GM18499 (cell line): ENCODE data around the gene HDX.
"Not testable (repeated sequence)": the region's sequence is repeated elsewhere in the genome, so short reads cannot be mapped to it uniquely, and the experiment has no call there.

Experiments used
- ATAC-seq: cut with Tn5 transposase; IDR thresholded peaks from one replicate; pipeline ENCODE4 v1.9.1; 2021; ENCODE audit warnings: moderate number of reproducible peaks; ENCODE audit not compliant: insufficient read depth, unreplicated experiment

The HDX gene, protein sequence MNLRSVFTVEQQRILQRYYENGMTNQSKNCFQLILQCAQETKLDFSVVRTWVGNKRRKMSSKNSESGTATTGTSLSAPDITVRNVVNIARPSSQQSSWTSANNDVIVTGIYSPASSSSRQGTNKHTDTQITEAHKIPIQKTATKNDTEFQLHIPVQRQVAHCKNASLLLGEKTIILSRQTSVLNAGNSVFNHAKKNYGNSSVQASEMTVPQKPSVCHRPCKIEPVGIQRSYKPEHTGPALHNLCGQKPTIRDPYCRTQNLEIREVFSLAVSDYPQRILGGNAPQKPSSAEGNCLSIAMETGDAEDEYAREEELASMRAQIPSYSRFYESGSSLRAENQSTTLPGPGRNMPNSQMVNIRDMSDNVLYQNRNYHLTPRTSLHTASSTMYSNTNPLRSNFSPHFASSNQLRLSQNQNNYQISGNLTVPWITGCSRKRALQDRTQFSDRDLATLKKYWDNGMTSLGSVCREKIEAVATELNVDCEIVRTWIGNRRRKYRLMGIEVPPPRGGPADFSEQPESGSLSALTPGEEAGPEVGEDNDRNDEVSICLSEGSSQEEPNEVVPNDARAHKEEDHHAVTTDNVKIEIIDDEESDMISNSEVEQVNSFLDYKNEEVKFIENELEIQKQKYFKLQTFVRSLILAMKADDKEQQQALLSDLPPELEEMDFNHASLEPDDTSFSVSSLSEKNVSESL

DNA sequence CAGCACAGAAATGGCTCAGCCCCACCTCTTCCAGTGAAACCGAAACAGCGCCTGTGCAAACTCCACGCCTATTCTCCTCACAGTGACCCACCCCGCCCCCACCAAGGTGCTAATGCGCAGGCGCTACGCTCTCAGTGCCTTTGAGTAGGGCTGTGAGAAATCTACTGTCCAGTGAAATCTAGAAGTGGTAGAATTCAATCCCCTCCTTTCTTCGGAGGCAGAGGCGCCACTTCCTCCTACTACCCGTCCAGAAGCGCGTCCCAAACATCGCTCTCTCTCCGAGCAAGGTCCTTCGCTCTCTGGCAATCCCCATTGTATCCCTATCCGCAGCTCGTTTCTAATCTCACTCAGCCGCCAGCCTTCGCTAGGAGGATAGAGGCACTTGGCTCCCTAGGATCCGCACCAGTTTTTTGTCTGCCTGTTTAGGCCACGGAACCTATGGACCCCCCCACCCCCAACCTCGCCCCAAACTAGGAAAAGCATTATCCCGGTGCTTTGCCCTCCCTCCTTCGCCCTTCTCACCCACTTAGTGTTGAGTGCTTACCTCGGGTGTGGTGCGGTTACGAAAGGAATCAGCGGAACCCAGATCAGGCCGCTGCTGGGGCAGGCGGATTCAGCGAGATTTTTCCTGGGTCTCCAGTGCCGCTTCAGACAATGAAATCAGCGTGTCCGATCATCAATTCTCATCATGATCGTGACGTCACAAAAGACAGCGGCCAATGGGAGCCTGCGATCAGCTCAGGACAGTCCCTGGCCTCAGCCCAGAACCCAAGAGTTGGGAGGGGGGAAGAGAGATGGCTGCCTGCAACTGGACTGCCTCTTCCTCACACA lies at the start of gene HDX:
TSS of gene HDX (minus strand) at position 656 of the 831 bp plus-strand sequence. CDS start 27,056 bp downstream, outside the sequence.
- peak; percentile 73 for ATAC-seq

DNA sequence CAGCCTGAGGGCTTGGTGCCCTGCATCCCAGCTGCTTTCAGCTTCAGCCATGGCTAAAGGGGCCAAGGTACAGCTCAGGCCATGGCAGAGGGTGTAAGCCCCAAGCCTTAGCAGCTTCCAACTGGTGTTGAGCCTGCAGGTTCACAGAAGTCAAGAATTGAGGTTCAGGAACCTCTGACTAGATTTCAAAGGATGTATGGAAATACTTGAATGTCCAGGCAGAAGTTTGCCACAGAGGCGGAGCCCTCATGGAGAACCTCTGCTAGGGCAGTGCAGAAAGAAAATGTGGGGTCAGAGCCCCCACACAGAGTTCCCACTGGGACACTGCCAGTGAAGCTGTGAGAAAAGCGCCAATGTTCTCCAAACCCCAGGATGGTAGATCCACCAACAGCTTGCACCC lies 39.1 kb upstream of the HDX start:
- not testable (repeated sequence) for ATAC-seq

- not testable (repeated sequence) for ATAC-seq
Observed at GRCh38 chrX:84537627-84538026, 35.4 kb upstream of the HDX start.

DNA sequence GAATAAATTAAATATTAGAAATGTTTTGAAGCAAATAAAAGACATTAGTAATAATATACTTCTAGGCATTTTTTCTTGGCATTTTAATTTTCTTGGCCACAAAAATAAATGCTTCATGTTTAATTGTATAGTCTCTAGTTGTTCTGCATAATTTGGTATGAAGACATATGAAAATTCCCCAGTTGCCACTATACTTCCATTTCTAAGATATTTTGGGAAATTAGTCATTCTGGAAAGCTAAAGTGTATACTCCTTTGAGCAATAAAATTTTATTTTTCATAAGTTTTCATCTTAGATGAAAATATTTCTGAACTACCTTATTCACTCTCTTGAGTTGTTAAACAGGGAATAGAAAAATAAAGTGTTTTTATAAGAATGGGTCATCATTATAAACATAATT lies 13.8 kb downstream of the HDX start:
- no peak for ATAC-seq

GRCh38 chrX:84487365-84488353 lies 14.6 kb downstream of the HDX start:
- ATAC-seq, result peak; percentile 100

DNA sequence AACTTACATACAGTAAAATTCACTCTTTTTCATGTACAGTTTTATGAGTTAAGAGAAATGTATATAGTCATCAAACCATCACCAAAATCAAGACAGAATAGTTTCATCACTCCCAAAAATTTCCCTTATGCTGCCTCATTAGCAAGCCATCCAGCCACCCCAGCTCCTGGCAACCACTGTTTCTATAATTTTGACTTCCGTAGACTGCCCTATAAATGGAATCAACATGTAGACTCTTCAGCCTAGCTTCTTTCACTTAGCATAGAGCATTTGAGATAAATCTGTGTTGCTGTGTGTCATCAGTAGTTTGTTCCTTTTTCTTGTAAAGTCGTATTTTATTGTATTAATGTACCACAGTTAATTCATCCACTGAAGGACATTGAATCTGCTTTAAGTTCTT lies 23.2 kb downstream of the HDX start:
- no peak for ATAC-seq

DNA sequence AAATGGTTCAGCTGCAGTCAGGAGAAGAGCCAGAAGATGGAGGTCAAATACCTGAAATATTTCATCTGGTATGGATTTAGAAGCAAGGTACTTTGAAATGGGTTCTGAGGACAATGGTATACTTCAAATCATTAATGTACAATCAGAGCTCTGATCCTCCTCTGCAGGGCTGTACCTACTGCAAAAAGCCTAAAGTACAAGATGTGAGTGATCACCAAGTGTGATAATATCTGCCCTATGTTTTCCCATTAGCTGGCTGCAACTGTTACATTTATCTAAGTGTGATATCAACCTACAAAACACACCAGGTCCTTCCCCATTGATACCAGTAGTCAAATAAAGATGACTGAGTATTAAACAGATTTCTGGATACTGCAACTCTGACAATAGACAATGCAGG lies 25.1 kb downstream of the HDX start:
- ATAC-seq, result no peak

DNA sequence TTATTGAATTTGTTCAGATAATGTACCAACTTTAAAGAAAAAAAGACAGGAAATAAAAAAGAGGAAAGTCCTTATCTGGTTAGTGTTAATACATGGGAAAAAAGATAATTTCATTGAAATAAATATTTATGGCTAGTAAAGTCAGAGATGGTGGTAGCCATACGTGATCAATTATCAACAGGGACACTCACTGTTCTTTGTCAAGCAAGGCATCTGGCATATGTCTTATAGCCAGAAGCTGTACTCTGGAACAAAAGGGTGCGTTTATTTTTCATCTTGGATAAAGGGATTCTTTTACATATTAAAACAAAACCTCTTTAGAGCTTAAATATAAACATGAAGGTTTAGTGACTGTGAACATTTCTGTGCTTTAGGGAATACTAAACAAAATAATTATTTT lies 26.7 kb downstream of the HDX start:
- no peak for ATAC-seq

GRCh38 chrX:84475101-84475500 lies 27.2 kb downstream of the HDX start:
- ATAC-seq, result no peak

DNA sequence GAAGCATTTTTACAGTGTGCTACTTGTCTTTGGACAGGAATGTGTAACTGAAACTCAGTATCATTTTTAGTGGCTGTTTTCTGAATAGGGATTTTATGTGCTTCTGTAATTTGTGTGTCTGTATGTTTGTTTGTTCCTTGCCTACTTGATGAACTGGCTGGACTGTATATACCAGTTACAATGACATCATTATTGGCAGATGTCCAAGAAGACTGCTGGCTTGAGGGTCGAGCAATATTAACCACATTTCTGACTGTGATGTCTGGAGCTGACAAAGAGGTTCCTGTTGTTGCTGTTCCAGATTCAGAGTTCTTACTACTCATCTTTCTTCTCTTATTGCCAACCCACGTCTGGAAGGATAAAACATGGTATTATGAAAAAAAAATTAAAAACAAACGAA lies 33.0 kb downstream of the HDX start:
- no peak for ATAC-seq

GRCh38 chrX:84467898-84468297 lies 34.4 kb downstream of the HDX start:
- no peak for ATAC-seq

DNA sequence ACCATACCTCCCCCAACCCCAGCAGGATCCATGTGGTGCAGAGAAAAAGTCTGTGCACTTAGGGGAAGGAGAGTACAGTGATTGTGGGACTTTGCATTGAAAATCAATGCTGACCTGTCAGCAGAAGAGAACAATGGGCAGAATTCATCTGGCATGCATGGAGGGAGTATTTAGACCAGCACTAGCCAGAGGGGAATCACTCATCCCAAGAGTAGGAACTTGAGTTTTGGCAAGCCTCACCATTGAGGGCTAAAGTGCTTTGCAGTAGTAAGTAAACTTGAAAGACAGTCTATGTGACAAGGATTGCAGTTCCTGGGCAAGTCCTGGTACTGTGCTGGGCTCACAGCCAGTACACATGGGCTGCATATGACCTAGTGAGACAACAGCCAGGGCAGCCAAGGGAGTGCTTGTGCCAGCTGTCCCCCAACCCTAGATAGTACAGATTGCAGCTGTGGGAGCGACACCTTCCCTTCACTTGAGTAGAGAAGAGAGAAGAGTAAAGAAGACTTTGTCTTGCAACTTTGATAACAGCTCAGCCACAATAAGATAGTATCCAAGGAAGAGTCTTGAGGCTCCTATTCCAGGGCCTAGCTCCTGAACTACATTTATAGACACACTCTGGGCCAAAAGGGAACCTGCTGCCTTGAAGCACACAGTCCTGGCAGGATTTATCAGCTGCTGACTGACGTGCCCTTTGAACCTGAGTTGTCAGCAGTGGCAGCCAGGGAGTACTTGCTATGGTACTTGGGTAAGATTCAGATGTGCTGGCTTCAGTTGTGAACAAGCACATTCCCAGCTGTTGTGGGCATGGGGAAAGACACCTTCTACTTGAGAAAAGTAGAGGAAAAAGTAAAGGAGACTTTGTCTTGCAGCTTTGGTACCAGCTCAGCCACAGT lies 48.7 kb downstream of the HDX start:
- ATAC-seq, result no peak

DNA sequence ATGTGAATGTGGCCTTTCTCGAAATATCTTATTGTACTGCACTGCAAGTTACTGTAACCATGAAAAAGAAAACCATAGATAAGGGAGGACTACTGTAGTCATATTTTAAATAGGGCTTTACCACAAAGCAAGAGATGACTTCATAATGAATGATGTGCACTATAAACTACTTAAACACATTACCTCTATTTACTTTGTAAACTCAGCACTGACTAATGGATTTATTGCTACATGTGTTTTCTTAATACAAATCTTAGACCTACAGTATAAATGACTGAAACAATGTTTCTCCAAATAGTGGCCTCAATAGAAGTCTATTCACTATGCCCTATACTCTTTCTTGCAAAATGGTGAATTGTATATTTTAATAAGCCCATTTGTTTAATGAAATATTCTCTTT lies 61.1 kb downstream of the HDX start:
- no peak for ATAC-seq

- no peak for ATAC-seq
Observed at GRCh38 chrX:84415140-84415539, 87.1 kb downstream of the HDX start.

DNA sequence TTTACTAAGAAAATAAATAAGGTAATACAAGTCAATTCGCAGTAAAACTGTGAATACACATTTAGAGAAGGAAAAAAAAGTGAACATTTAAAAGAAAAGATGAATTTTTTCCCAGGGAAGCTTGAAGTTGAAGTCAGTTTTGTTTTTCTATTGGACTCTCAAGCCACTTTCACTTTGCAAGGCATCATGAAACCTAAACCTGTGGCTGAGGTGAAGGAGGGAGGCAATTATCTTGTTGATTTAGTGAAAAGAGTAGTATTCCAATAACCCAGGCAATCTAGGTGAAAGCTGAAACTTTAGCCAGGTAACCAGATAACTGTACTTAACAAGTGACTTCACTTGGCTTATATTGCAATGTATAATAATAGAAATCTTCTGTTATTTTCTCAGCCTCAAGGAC lies 138.6 kb downstream of the HDX start:
- ATAC-seq, result no peak

- ATAC-seq, result no peak
Observed at GRCh38 chrX:84363051-84363450, 139.2 kb downstream of the HDX start.

DNA sequence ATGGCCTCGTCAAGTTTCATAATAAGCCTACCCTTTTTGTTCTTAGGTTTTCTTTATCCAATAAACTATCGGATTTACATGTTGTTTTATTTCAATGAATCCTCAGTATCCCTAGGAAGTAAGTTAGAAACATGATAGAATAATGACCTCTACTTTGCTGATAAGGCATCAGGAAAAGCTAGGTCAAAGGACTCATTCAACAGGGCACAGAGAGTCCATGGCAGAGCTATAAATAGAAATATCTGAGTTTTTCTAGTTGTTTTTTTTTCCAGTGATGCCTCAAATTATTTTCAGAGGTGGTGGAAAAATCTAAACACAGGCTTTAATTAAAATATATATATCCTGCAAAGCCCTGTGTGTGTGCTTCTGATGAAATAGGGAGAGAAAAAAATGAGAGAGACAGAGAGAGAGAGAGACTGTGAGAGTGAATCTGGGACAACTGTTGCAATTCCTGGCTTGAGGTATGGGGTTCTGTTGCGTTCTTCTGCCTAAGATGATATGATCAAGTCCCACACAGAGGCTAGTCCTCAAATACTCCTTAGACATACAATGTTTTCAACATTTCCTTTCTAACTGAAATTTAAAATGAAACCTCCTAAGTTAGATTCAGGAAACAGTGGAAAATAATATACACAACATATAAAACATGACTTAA lies 139.9 kb downstream of the HDX start:
- no peak for ATAC-seq

DNA sequence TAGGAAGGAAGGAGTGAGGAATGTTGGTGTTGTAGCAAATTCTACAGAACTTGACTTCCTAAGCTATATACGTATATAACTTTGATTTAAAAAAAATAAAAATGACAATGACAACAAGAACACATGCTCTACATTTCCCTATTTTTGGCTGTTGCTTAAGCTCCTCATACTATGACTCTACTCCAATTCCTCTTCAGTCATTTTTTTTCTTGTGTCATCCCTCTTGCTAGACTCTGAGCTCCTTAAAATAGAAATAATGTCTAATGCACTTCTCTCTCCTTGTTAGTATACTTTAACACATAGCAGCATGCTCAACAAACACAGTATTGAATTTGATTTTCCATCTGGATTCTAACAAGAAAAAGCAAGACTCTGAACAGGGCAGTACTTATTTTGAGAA lies 144.0 kb downstream of the HDX start:
- ATAC-seq, result no peak
